GM12878 (cell line): Measurements from ENCODE around the gene ANKDD1A. TPM values are rescaled to one million over a fixed set of nuclear protein-coding genes. Genes with fewer than 3 reads are reported as not detected.

Source experiments
- ATAC-seq: fragments of 200-7000 bp; cut with Tn5 transposase; 3 replicates; pipeline ENCODE4 v1.9.1; 2020; ENCODE audit warnings: mild to moderate bottlenecking, moderate library complexity
- BruUV-seq: library from RNA; stranded (reverse); fragments of 400-500 nt; replicated peaks from 2 replicates; lab custom pipeline; 2021; lab: Mats Ljungman, UMichigan
- CTCF ChIA-PET: fragments of 300-600 bp; sonication (Branson Sonifier 250); formaldehyde crosslinking; extraction: SDS; loops from one replicate; lab custom pipeline; 2021; ENCODE audit warnings: inconsistent platforms; lab: Yijun Ruan, JAX
- POLR2A ChIA-PET: fragments of 350-600 bp; formaldehyde crosslinking; extraction: SDS; loops from one replicate; lab custom pipeline; 2021; ENCODE audit warnings: inconsistent platforms; lab: Charles Lee
- RAD21 ChIA-PET: fragments of 300-600 bp; sonication (Branson Sonifier 250); formaldehyde crosslinking; loops from one replicate; lab custom pipeline; 2023; ENCODE audit warnings: antibody characterized with exemption; ENCODE audit not compliant: unreplicated experiment; lab: Charles Lee
- SMC1A ChIA-PET: fragments of 300-600 bp; sonication (Branson Sonifier 250); formaldehyde crosslinking; loops from one replicate; lab custom pipeline; 2023; ENCODE audit not compliant: unreplicated experiment, uncharacterized antibody; lab: Charles Lee
- DNase-seq: peaks from one replicate; pipeline ENCODE4 v3.0.0-alpha.2; 2011; ENCODE audit warnings: low read depth, low spot score
- FAIRE-seq: peaks from 3 replicates; lab custom pipeline; 2011; peaks lifted over from hg19 to GRCh38; lab: Jason Lieb, UNC
- H2AFZ ChIP-seq: 2 replicates; pipeline ENCODE4 v1.6.0; 2011; ENCODE audit warnings: low read depth, low read length, control low read depth; ENCODE audit not compliant: control insufficient read depth
- H3K27ac ChIP-seq: 2 replicates; pipeline ENCODE4 v1.5.1; 2011; ENCODE audit warnings: control low read depth; ENCODE audit not compliant: control insufficient read depth, insufficient read depth
- H3K27me3 ChIP-seq, 2 experiments: replicated peaks in 1 of 2; 2 replicates each; pipeline versions ENCODE4 v1.6.0 to v1.6.1; 2011; ENCODE audit warnings: low read length in 1 of 2; ENCODE audit not compliant: control insufficient read depth in 2 of 2, insufficient read depth in 2 of 2
- H3K36me3 ChIP-seq, 2 experiments: 2 replicates each; pipeline ENCODE4 v1.5.1; 2011; ENCODE audit warnings: low read length in 1 of 2; ENCODE audit not compliant: control insufficient read depth in 2 of 2, insufficient read depth in 2 of 2
- H3K4me1 ChIP-seq: 2 replicates; pipeline ENCODE4 v1.6.1; 2011; ENCODE audit warnings: mild to moderate bottlenecking, low read length, moderate library complexity, mixed read lengths; ENCODE audit not compliant: control insufficient read depth, insufficient read depth
- H3K4me2 ChIP-seq: 2 replicates; pipeline ENCODE4 v1.6.0; 2011; ENCODE audit warnings: control low read depth; ENCODE audit not compliant: control insufficient read depth, insufficient read depth
- H3K4me3 ChIP-seq: fragments of 200-600 bp; sonication (generic); 2 replicates; pipeline ENCODE4 v1.5.1; 2016
- H3K79me2 ChIP-seq: 2 replicates; pipeline ENCODE4 v1.6.0; 2011; ENCODE audit warnings: low read length; ENCODE audit not compliant: control insufficient read depth, insufficient read depth
- H3K9ac ChIP-seq: 2 replicates; pipeline ENCODE4 v1.8.0; 2011; ENCODE audit warnings: low read length, control low read depth, mixed read lengths; ENCODE audit not compliant: control insufficient read depth, insufficient read depth
- H3K9me3 ChIP-seq: replicated peaks from 3 replicates; pipeline ENCODE4 v1.5.1; 2011; ENCODE audit warnings: mild to moderate bottlenecking, low read length; ENCODE audit not compliant: control insufficient read depth, insufficient read depth
- H4K20me1 ChIP-seq: 2 replicates; pipeline ENCODE4 v1.6.0; 2011; ENCODE audit not compliant: control insufficient read depth, insufficient read depth
- CHD2 ChIP-seq: IDR thresholded peaks from 2 replicates; pipeline ENCODE4 v1.6.1; 2011; ENCODE audit warnings: low read depth, low read length, improper control_type of control experiment, borderline replicate concordance
- JUND ChIP-seq: IDR thresholded peaks from 2 replicates; pipeline ENCODE4 v1.6.1; 2012; ENCODE audit warnings: low read depth, mild to moderate bottlenecking, low read length, improper control_type of control experiment, moderate library complexity
- RELA ChIP-seq: fragments of 450-650 bp; IDR thresholded peaks from 2 replicates; pipeline ENCODE4 v1.8.0; 2014; ENCODE audit warnings: borderline replicate concordance; ENCODE audit not compliant: partially characterized antibody
- SUZ12 ChIP-seq: fragments of 200-600 bp; sonication (generic); IDR thresholded peaks from one replicate; pipeline ENCODE4 v1.6.1; 2018; ENCODE audit warnings: antibody characterized with exemption, mild to moderate bottlenecking; ENCODE audit not compliant: unreplicated experiment
- ZBTB11 ChIP-seq: fragments of 450-650 bp; formaldehyde crosslinking; IDR thresholded peaks from 2 replicates; pipeline ENCODE4 v1.5.0; 2022; ENCODE audit warnings: mild to moderate bottlenecking, missing genetic modification characterization
- WGBS: methylation state at CpG from one replicate; pipeline ENCODE4 v1.1.6; 2016; ENCODE audit warnings: low lambda C conversion rate; ENCODE audit not compliant: insufficient replicate concordance, insufficient coverage; ENCODE audit errors: missing lambda C conversion rate; 5-methylcytosine and 5-hydroxymethylcytosine counted together
- in situ Hi-C: fragments of 300-500 bp; cut with MboI; formaldehyde crosslinking; loops from 9 replicates; pipeline ENCODE4 v1.14.3; 2018; ENCODE audit warnings: mixed read lengths
- intact Hi-C: fragments of 100-400 bp; cut with micrococcal nuclease; formaldehyde crosslinking; loops from one replicate; pipeline ENCODE4 v1.14.2; 2022; ENCODE audit not compliant: unreplicated experiment
- polyA plus RNA-seq, 11 experiments: library from polyadenylated mRNA; depleted of rRNA in 4 of 11; unstranded in 6 of 11; stranded (reverse) in 5 of 11; fragments of >200 nt; fragmentation: Nextera tagmentation in 4 of 11; fragmentation: Illumina TruSeq in 1 of 11; extraction: Ambion mirVana in 4 of 11; extraction: Trizol in 1 of 11; gene quantifications; 1 replicate in 1 of 11; 2 replicates in 10 of 11; pipeline versions ENCODE4 v1.2.1 to v1.2.3, GENCODE V29; 2011 to 2016; ENCODE audit warnings: inconsistent platforms in 2 of 11, missing spikeins in 2 of 11, low read depth in 1 of 11
- total RNA-seq, 4 experiments: library from RNA; depleted of rRNA in 3 of 4; stranded (reverse); fragments of >200 nt in 3 of 4; fragmentation: Illumina TruSeq in 1 of 4; extraction: Trizol in 1 of 4; gene quantifications; 2 replicates each; pipeline versions ENCODE4 v1.2.1 to v1.2.3, GENCODE V29; 2013 to 2021

The ANKDD1A gene
- total and polyA plus RNA-seq, 10 of the 15 experiments (the other 5 are each of a cell fraction or from before 2014, with no cell fraction given) = 1.5 to 6.6 (median 4.1) TPM

GRCh38 chr15:64878705-64879104, 33.0 kb upstream of the ANKDD1A start:
- no TSS peak for BruUV-seq
- ChIA-PET RAD21 (interaction anchor here (0.7 to 1.8 kb wide), 3 partner anchors 15 to 48 kb away, joined by 3 to 8 read pairs (median 5); no protein-coding TSS in a partner anchor), SMC1A (interaction anchor here (0.6 to 3.1 kb wide), 3 partner anchors 10 to 38 kb away, joined by 3 to 9 read pairs (median 5); no protein-coding TSS in a partner anchor), POLR2A (interaction anchor here (0.7 kb wide), 1 partner anchor 28 kb away, joined by 3 read pairs; no protein-coding TSS in a partner anchor), CTCF (no interaction called here)
- no peak for FAIRE-seq
- in situ Hi-C loops (loop anchor here (25.0 kb wide), 1 partner anchor 1391 kb away; no protein-coding TSS in a partner anchor), intact Hi-C loops (no loop called here)
- no peak for ATAC-seq
- no peaks in the 10 kb centered on the region for H3K9me3 ChIP-seq
- peaks cover 27% of the 10 kb centered on the region for H3K4me1 ChIP-seq
- no peak overlapping the region for H3K4me3 ChIP-seq
- no peaks in the 10 kb centered on the region for H3K79me2 ChIP-seq
- no peaks in the 10 kb centered on the region for H4K20me1 ChIP-seq
- no peak overlapping the region for H3K4me2 ChIP-seq
- no peaks in the 10 kb centered on the region for H3K36me3 ChIP-seq
- 79% methylated on average over 8 of the region's 8 CpGs for WGBS
- H3K27me3 ChIP-seq = no peaks in the 10 kb centered on the region
- no peak overlapping the region for H3K27ac ChIP-seq
- TF ChIP-seq RELA = no peak
- no peak for TF ChIP-seq CHD2
- TF ChIP-seq SUZ12 = no peak
- TF ChIP-seq ZBTB11 (CRISPR knock-in tag) = no peak
- no peak for TF ChIP-seq JUND
- DNase-seq = no peak
- H3K9ac ChIP-seq = no peak overlapping the region
- H2AFZ ChIP-seq = no peak overlapping the region
